ENCODE data around the gene THRA.

Gene THRA

GRCh38 chr17:40064971-40065768, 2.4 kb downstream of the THRA start:
- peak; percentile 41 for DNase-seq (ENCODE audit: low spot score)

- DNase-seq (ENCODE audit: low spot score), result peak; percentile 35
Measured at GRCh38 chr17:40065769-40066510, 3.2 kb downstream of the THRA start.

- no peak for DNase-seq (ENCODE audit: low spot score)
Measured at GRCh38 chr17:40067710-40068109, 4.9 kb downstream of the THRA start.

- DNase-seq (ENCODE audit: low spot score), result peak; percentile 33
Measured at GRCh38 chr17:40068129-40068581, 5.4 kb downstream of the THRA start.

- no peak for DNase-seq (ENCODE audit: low spot score)
Measured at GRCh38 chr17:40068584-40068916, 5.8 kb downstream of the THRA start.

- DNase-seq (ENCODE audit: low spot score), result peak; percentile 97
Measured at GRCh38 chr17:40068917-40069750, 6.4 kb downstream of the THRA start.

GRCh38 chr17:40069751-40070708, 7.3 kb downstream of the THRA start:
- DNase-seq (ENCODE audit: low spot score), result peak; percentile 48

GRCh38 chr17:40070709-40071312, 8.0 kb downstream of the THRA start:
- DNase-seq (ENCODE audit: low spot score), result no peak

GRCh38 chr17:40071313-40072039, 8.7 kb downstream of the THRA start:
- peak; percentile 71 for DNase-seq (ENCODE audit: low spot score)

GRCh38 chr17:40072040-40072734, 9.4 kb downstream of the THRA start:
- DNase-seq (ENCODE audit: low spot score), result peak; percentile 96

- no peak for DNase-seq (ENCODE audit: low spot score)
Measured at GRCh38 chr17:40072735-40073346, 10.1 kb downstream of the THRA start.

GRCh38 chr17:40073454-40074174, 10.8 kb downstream of the THRA start:
- peak; percentile 58 for DNase-seq (ENCODE audit: low spot score)

GRCh38 chr17:40074175-40074512, 11.4 kb downstream of the THRA start:
- no peak for DNase-seq (ENCODE audit: low spot score)

GRCh38 chr17:40074871-40075200, 12.1 kb downstream of the THRA start:
- DNase-seq (ENCODE audit: low spot score), result no peak

- DNase-seq (ENCODE audit: low spot score), result peak; percentile 92
Measured at GRCh38 chr17:40075201-40075941, 12.6 kb downstream of the THRA start.

GRCh38 chr17:40075942-40076498, 13.3 kb downstream of the THRA start:
- DNase-seq (ENCODE audit: low spot score), result no peak

- DNase-seq (ENCODE audit: low spot score), result no peak
Measured at GRCh38 chr17:40076591-40076990, 13.8 kb downstream of the THRA start.

- no peak for DNase-seq (ENCODE audit: low spot score)
Measured at GRCh38 chr17:40079545-40079944, 16.8 kb downstream of the THRA start.

Data from Ammon's horn (tissue), 1 donor.